Hematopoietic multipotent progenitor cell treated with erythropoietin and hydrocortisone succinate and interleukin-3 and kit ligand, for 17 days (in vitro differentiated cells): ENCODE measurements around the gene RAB5A.
"Not testable (repeated sequence)": the region's sequence is repeated elsewhere in the genome, so short reads cannot be mapped to it uniquely, and the experiment has no call there.

Experiments
- DNase-seq: peaks from one replicate; pipeline ENCODE4 v3.0.0-alpha.2; 2015; ENCODE audit warnings: low spot score

The RAB5A gene

GRCh38 chr3:19948226-19948591, 1.3 kb downstream of the RAB5A start:
- DNase-seq = no peak

DNA sequence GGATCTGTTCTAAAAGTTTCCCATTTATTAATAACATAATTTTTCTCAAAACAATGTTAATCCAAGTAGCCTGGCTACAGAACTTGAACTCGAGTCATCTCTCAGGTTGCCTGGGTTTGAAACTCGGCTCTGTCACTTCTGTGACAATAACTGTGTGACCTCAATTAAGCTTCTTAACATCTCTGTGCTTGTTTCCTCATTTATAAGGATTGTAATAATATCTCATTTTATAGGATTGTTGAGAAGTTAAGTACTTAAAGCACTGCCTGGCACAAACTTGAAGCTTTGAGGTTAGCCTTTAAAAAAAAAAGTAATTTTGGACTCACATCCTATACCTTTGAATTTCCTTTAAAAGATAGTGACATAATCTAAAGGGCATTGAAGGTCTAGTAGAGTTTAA, 3.4 kb downstream of the RAB5A start:
- no peak for DNase-seq

DNA sequence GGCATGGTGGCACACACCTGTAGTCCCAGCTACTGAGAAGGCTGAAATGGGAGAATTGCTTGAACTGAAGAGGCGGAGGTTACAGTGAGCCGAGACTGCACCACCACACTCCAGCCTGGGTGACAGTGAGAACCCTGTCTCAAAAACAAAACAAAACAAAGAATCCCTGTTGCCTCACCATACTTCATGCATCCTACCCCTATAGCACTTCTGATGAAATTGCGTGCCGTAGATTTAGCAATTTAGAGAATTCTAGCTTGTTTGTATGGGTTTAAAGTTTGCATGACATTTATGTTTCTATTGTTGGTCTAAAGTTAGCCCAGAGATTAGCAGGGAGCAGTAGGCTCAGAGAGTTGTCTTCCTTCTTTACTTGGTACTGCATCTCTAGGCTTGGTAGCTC, 7.8 kb downstream of the RAB5A start:
- no peak for DNase-seq

DNA sequence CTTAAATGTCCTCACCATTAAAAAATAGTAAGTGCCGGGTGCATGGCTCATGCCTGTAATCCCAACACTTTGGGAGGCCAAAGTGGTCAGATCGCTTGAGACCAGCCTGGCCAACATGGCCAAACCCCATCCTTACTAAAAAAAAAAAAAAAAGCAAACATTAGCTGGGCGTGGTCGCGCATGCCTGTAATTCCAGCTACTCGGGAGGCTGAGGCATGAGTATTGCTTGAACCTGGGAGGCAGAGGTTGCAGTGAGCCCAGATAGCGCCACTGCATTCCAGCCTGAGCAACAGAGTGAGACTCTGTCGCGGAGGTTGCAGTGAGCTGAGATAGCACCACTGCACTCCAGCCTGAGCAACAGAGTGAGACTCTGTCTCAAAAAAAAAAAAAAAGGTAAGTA, 10.5 kb downstream of the RAB5A start:
- not testable (repeated sequence) for DNase-seq

- no peak for DNase-seq
These were observed 12.6 kb downstream of the RAB5A start for GRCh38 chr3:19959505-19959904.

GRCh38 chr3:19960696-19961095, 13.8 kb downstream of the RAB5A start:
- DNase-seq = peak; percentile 45

DNA sequence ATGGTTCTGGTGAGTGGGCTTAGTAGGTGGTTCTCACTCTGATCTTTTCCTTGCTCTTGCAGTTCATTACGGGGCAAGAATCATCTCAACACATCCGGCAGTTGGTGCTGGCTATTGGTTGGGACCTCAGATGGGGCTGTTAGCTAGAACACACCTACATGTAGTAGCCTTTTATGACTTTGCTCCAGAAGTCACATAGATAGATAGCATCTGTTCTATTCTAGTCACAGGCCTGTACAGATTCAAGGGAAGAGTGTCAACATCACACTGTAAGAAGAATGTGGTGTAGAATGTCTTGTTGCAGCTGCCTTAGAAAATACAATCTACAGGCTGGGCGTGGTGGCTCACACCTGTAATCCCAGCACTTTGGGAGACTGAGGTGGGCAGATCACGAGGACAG, 15.1 kb downstream of the RAB5A start:
- no peak for DNase-seq

- no peak for DNase-seq
These were observed 20.3 kb downstream of the RAB5A start for GRCh38 chr3:19967208-19967607.

- DNase-seq = no peak
These were observed 20.9 kb downstream of the RAB5A start for GRCh38 chr3:19967812-19968211.

GRCh38 chr3:19970327-19970726, 23.4 kb downstream of the RAB5A start:
- DNase-seq = no peak

DNA sequence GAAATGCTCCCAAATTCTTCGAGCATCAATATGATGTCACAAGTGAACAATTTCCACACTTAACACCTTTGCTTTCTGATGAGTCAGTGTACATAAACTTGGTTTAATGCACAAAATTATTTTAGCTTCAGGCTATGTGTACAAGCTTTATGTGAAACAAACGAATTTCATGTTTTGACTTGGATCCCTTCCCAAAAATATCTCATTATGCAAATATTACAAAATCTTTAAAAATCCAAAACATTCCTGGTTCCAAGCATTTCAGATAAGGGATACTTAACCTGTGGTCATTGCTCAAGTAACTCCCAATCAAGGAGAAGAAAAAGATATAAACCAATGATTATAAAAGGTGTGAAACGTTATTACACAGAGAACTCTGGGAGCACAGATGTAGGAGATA, 25.2 kb downstream of the RAB5A start:
- DNase-seq = no peak

GRCh38 chr3:19988904-19989303, 42.0 kb downstream of the RAB5A start:
- DNase-seq = not testable (repeated sequence)

GRCh38 chr3:19994796-19995195, 47.9 kb downstream of the RAB5A start:
- DNase-seq = no peak

DNA sequence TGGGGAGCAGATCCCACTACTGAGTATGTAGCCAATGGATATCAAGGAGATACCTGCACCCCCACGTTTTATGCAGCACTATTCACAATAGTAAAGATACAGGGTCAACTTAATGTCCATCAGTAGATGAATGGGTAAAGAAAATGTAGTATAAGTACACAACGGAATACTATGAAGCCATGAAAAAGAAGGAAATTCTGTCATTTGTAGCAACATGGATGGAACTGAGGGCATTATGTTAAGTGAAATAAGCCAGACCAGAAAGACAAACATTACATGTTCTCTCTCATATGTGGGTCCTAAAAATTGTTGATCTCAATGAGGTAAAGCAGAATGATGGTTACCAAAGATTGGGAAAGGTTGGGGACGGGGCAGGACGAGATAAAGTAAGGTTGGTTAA, 50.6 kb downstream of the RAB5A start:
- no peak for DNase-seq

- DNase-seq = peak; percentile 69
These were observed 55.0 kb downstream of the RAB5A start for GRCh38 chr3:20001932-20002331.

GRCh38 chr3:20007960-20008359, 61.1 kb downstream of the RAB5A start:
- DNase-seq = no peak

- DNase-seq = no peak
These were observed 61.7 kb downstream of the RAB5A start for GRCh38 chr3:20008646-20009045.

GRCh38 chr3:20012164-20012563, 65.3 kb downstream of the RAB5A start, which contains the start of gene PP2D1:
PP2D1 (minus strand) TSS chr3:20012264; CDS start chr3:20012072, 192 bp downstream.
- no peak for DNase-seq

DNA sequence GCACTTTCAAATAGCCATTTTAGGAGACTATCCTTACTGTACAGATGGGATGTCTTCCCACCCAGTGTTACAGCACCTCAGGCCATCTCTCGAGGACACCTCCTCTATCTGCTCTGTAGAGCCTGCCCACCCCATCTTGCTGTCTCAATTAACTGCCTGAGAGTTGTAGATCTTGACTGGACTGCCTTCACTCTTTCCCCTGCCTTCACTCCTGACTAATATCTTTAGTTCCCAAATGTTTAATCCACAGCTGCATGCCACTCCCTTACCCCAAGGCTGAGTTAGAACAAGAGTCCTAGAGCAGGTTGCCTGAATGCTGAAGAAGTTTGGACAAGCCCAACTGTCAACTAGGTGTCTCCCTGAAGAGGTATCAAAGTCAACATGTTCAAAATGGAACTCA, 66.5 kb downstream of the RAB5A start:
- DNase-seq = peak; percentile 62

DNA sequence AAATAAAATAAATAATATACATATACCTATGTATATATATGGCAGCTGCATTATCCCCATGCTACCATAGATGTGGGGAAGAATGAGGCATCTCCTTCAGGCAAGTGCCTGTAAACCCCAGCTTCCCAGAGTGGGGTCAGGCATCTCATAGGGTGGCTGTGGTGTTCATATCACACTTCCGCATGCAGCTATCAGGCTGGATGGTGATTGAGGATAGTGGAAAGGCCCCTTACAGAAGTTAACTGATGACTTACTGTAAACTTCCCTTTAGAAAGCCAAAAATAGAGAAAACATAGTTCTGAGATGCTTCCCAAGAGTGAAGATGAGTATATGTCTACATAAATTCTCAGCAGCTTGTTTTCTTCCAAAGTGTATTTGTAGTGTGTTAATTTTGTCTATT, 68.6 kb downstream of the RAB5A start:
- peak; percentile 31 for DNase-seq

DNA sequence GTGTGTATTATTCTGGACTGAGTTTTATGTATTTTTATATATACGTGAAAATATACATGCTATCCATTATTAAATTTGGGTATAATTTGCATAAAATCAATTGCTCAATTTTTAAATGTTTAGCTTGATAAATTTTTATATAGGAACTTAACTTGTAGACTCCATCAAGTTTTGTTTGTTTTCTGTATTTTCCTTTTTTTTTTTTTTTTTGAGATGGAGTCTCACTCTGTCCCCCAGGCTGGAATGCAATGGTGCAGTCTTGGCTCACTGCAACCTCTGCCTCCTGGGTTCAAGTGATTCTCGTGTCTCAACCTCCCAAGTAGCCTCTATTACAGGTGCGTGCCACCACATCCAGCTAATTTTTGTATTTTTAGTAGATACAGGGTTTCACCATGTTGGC, 69.2 kb downstream of the RAB5A start:
- DNase-seq = not testable (repeated sequence)

DNA sequence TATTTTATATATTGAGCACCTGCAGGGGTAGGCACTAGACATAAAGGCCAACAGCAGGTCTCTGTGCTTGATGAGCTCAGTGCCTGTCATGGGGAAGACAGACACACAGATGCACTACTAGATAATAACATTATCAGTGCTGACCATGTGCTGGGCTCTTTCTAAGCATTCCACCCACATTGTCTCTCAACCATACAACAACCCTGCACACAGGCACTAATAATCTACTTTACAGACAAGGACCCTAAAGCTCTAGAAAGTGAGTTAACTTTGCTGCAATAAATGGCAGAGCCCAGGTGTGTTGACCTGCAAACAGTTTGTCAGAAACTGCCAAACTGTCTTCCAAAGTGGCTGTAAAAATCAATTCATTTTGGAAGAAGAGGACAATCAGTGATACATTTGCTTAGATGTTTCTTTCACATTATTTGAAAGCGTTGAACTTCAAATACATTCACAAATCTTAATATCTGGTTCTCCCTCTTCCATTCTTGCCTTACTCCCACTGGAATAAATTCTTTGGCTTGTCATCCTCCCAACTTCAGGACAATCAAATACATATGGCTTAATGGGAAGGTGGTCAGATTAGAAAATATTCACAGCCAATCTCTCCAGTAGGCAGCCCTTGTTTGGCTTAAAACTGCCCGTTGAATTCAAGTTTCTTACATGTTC, 76.2 kb downstream of the RAB5A start:
- peak; percentile 77 for DNase-seq

GRCh38 chr3:20023623-20024405, 76.9 kb downstream of the RAB5A start:
- peak; percentile 49 for DNase-seq

DNA sequence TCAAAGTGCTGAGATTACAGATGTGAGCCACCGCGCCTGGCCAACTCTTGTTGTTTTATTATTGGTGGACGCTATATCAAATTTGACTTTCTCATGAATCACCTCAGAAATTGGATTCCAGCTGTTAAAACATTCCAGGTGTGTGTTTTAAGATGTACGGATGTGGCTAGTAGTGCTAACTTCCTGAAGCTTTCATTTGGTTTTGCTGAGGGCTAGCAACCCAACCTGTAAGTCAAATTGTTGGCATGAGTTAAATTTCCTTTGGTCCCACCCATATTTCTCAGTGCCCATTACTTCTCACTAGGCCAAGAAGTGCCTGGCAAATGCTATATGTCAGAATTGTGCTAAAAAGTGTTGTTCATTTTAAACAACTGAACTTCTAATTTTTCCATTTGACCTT, 80.2 kb downstream of the RAB5A start:
- DNase-seq = no peak
